ENCODE results near the gene ALDH7A1. TPM values are rescaled to one million over a fixed set of nuclear protein-coding genes. Genes with fewer than 3 reads are reported as not detected.

The ALDH7A1 gene
- total RNA-seq, 1 experiment from 2014 or later: 148 TPM

DNA sequence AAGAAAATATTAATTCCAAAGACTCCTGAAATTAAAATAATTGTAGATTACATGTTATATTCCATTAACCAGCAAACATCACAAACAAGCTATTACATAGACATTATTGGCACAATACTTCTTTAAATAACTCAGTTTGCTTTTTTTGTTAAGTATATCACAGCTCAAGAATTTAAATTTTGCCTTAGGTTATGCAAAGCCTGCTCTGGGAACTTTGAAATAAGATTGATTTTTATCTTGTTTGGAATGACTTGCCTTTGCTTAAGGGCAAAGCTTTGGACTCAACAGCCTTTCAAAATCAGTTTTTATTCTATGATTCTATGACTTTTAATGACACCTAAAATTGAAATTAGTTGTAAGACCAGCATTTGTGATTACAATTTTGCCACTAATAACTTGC, 78.2 kb downstream of the ALDH7A1 start:
- peaks cover 3% of the 10 kb centered on the region in 2 experiments; a peak in 1 of 5 replicates for H3K9me3 Mint-ChIP-seq
- no peaks in the 10 kb centered on the region for H4K20me1 ChIP-seq (ENCODE audit: control insufficient read depth, insufficient read depth, insufficient read length)
- H3K23ac ChIP-seq (ENCODE audit: insufficient read length, low read depth, low read length): no peak overlapping the region
- H2AFZ ChIP-seq (ENCODE audit: low read length): no peak overlapping the region
- H3K9me3 ChIP-seq (ENCODE audit: control insufficient read depth, low read depth, low read length): no peaks in the 10 kb centered on the region
- H2BK5ac ChIP-seq (ENCODE audit: insufficient read length, low read length): no peak overlapping the region
- H3T11ph ChIP-seq (ENCODE audit: low read length): no peak overlapping the region
- H3K4me2 ChIP-seq (ENCODE audit: insufficient read depth, insufficient read length, low read length): no peak overlapping the region
- H2BK120ac ChIP-seq (ENCODE audit: low read depth, low read length, poor library complexity, severe bottlenecking): no peak overlapping the region
- no peak overlapping the region for H3K27ac Mint-ChIP-seq
- no peak overlapping the region for H3K4me3 Mint-ChIP-seq
- H3K18ac ChIP-seq (ENCODE audit: insufficient read length, low read depth, low read length): no peak overlapping the region
- H3K27ac ChIP-seq (ENCODE audit: insufficient read length, low read depth, low read length): no peak overlapping the region
- no peak overlapping the region for H2AK5ac ChIP-seq (ENCODE audit: insufficient read length, low read length)
- H2BK15ac ChIP-seq (ENCODE audit: low read depth, low read length): no peak overlapping the region
- no peak overlapping the region for H2BK20ac ChIP-seq (ENCODE audit: low read depth, low read length, poor library complexity, severe bottlenecking)
- H2BK12ac ChIP-seq (ENCODE audit: insufficient read length, low read depth, low read length): no peak overlapping the region
- H3K9ac ChIP-seq (ENCODE audit: extremely low read depth, insufficient read length, low read length): no peak overlapping the region
- H3K23me2 ChIP-seq (ENCODE audit: insufficient read length, low read depth, low read length, poor library complexity, severe bottlenecking): no peaks in the 10 kb centered on the region
- no peaks in the 10 kb centered on the region for H3K79me2 ChIP-seq (ENCODE audit: insufficient read depth, low read length)
- H3K36me3 Mint-ChIP-seq (ENCODE audit: insufficient read depth in 1 of 3, low read depth in 3 of 3): peaks cover 0 to 3% (median 0%) of the 10 kb centered on the region in 3 experiments; a peak in 2 of 7 replicates
- no peaks in the 10 kb centered on the region; the same call in 1 of the 2 replicates for H3K27me3 Mint-ChIP-seq (ENCODE audit: low read depth)
- H4K8ac ChIP-seq (replicated peaks; ENCODE audit: insufficient read length, low read depth, low read length): no peak overlapping the region
- H3K79me1 ChIP-seq (ENCODE audit: insufficient read depth, low read depth, low read length, poor library complexity, severe bottlenecking): no peaks in the 10 kb centered on the region
- no peak overlapping the region for H3K4ac ChIP-seq (ENCODE audit: low read depth, low read length)
- no peak overlapping the region for H4K91ac ChIP-seq (ENCODE audit: insufficient read length, low read depth, low read length)
- TF ChIP-seq, protein P1, sequence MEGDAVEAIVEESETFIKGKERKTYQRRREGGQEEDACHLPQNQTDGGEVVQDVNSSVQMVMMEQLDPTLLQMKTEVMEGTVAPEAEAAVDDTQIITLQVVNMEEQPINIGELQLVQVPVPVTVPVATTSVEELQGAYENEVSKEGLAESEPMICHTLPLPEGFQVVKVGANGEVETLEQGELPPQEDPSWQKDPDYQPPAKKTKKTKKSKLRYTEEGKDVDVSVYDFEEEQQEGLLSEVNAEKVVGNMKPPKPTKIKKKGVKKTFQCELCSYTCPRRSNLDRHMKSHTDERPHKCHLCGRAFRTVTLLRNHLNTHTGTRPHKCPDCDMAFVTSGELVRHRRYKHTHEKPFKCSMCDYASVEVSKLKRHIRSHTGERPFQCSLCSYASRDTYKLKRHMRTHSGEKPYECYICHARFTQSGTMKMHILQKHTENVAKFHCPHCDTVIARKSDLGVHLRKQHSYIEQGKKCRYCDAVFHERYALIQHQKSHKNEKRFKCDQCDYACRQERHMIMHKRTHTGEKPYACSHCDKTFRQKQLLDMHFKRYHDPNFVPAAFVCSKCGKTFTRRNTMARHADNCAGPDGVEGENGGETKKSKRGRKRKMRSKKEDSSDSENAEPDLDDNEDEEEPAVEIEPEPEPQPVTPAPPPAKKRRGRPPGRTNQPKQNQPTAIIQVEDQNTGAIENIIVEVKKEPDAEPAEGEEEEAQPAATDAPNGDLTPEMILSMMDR (conservative IDR thresholded peaks at IDR 0.05): no peak
- peaks cover 3% of the 10 kb centered on the region; the same call in 1 of the 2 replicates for H3K4me1 ChIP-seq (ENCODE audit: insufficient read depth, low read length)
- H4K5ac ChIP-seq (ENCODE audit: insufficient read length, low read depth, low read length): no peak overlapping the region
- no peak overlapping the region for H3K56ac ChIP-seq (ENCODE audit: insufficient read length, low read depth, low read length)
- H3K14ac ChIP-seq (ENCODE audit: insufficient read depth, low read length): no peak overlapping the region
- peaks cover 15 to 18% of the 10 kb centered on the region in 2 experiments for H3K4me1 Mint-ChIP-seq
- no peak for DNase-seq
- H3K27me3 ChIP-seq (ENCODE audit: insufficient read depth, low read length): no peaks in the 10 kb centered on the region
